HTERT RPE-1 (cell line): Measurements from ENCODE around the gene DSG4.
"Not testable (repeated sequence)": the region's sequence is repeated elsewhere in the genome, so short reads cannot be mapped to it uniquely, and the experiment has no call there.

Experiments
- in situ Hi-C: fragments of 300-500 bp; cut with MboI; formaldehyde crosslinking; loops from 4 replicates; pipeline ENCODE4 v1.14.3; 2020; ENCODE audit warnings: low sequenced_read_pairs

DSG4 gene

DNA sequence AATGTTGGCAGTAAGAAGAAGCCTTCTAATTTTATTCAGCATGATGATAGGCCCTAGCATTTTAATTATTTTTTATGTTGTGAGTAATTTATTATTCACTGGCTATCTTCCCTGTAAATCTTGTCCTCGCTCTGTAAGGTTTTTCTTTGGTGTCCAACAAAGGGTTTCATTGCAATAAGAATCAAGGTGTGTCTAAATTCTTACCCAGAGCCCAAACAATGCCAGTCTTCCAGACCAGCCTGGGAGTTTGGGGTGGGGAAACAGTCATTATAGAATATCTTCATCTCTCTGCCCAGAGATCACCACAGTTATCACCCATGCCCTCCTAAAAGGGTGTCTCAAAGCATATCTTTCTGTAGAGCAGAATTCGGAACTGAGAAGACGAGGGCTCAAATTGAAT lies at the start of gene DSG4:
TSS of gene DSG4 (plus strand) at position 301 of the 400 bp plus-strand sequence. CDS start 135 bp downstream, outside the sequence.
- in situ Hi-C loops, result no loop called here

- in situ Hi-C loops, result no loop called here
Observed at GRCh38 chr18:31329787-31330438, 46.7 kb upstream of the DSG4 start.

DNA sequence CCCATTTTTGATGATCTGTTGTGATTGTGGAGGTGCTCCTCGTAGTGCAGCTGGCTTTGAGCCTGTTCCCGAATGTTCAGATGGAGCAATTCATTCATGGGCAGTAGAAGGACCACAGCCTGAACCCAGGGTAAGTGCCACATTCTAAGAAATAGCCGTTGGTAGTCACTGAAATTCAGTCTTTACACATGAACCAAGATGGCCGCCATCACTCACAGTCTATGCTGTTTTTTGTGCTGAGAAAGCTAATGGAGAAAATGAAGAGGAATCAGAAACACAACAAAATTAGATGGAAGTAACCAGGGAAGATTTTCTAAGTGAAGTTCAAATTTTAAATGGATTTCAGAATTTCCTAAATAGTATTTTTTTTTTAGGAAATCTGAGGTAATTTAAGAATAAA lies 33.1 kb upstream of the DSG4 start:
- in situ Hi-C loops, result no loop called here

GRCh38 chr18:31353336-31353735 lies 23.2 kb upstream of the DSG4 start:
- in situ Hi-C loops, result not testable (repeated sequence)

DNA sequence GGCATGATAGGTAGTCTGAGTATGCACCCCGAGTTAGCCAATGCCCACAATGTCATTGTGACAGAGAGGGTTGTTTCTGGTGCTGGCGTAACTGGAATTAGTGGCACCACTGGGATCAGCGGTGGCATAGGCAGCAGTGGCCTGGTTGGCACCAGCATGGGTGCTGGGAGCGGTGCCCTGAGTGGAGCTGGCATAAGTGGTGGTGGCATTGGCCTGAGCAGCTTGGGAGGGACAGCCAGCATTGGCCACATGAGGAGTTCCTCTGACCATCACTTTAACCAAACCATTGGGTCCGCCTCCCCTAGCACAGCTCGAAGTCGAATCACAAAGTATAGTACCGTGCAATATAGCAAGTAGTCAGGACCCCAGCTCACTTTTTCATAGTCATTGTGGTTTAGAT lies 21.6 kb upstream of the DSG4 start:
- in situ Hi-C loops, result no loop called here

GRCh38 chr18:31356025-31356424 lies 20.6 kb upstream of the DSG4 start:
- in situ Hi-C loops, result no loop called here

DNA sequence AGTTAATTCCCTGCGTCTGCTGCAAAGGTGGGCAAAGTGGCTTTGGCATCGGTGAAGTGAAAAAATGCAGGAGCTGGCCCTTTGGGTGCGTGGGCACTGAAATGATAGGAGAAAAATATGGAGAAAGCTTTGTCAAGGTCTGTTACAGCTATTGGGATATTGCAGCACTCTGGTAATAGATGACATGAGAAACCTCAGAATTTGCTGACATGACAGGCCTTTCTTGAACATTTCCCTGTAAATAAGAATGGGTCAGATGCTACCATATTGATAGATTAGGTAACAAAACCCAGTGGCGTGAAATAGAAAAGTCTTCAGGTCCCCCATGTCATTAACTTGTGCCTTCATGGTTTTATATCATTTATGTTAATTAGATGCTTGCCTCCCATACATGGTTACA lies 12.4 kb upstream of the DSG4 start:
- in situ Hi-C loops, result no loop called here

DNA sequence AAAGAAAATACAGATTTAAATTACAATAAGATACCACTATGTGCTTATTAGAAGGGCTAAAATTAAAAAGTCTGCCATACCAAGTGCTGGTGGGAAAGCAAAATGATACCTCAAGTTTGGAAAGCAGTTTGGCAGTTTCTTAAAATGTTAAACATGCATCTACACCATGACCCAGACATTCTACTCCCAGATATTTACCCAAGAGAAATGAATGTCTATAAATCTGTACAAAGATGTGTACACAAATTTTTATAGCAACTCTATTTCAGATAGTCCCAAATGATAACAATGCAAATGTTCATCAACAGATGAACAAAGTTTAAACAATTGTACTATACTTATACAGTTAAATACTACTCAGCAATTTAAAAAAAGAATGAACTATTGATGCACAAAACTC lies 7.1 kb upstream of the DSG4 start:
- in situ Hi-C loops, result no loop called here

- in situ Hi-C loops, result no loop called here
Observed at GRCh38 chr18:31371989-31372388, 4.6 kb upstream of the DSG4 start.

DNA sequence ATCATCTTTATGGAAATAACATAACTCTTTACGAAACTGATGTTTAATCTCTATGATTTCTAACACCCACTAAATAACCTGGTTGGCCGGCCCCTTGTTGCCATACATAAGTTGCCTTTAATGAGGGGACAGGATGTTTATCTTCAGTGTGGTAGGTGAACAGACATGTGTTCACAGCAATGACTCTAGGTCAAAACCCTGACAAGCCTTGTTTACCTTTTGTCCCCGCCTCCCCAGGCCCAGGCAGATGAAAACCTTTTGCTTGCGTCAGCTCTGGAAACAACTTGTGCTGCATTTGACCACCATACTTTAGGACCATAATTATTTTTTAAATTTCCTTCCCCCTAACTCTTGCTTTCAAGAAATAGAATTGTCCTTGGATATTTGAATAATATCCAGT lies 2.9 kb upstream of the DSG4 start:
- in situ Hi-C loops, result no loop called here

DNA sequence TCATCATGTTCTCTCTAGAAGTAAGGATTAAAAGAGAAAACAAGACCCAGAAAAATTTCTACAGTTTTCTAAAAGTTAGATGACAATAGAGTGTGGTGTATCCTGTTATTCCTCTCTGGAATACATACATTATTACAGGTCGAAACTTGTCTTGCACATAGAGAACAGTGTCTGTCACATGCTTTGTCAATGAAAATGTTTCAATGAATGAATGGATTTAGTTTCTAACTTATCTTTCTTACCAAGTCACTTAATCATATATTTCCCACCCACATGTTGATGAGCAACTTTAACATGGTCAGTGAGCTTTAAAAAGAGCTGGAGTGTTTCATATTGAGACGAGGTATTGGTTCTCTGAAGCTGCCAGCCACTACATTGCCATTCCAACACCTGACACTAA lies 4.3 kb downstream of the DSG4 start:
- in situ Hi-C loops, result no loop called here

DNA sequence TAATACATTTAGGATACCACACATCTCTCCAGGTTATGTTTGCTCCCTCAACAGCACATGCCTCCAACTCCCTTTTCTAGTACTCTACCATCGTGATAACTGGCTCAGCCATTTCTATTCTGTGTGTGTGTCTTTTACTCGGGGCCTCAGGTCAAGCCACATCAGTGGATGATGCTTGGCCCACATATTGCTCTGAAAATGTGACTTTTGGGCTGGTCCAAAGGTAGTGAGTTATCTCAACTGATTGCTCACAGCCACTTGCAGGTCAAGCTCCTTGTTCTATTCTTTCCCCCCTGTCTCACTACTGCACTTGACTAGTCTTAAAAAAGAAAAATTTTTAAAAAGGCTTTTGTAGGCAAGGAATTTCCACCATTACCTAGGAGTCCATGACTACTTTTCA lies 5.5 kb downstream of the DSG4 start:
- in situ Hi-C loops, result no loop called here

DNA sequence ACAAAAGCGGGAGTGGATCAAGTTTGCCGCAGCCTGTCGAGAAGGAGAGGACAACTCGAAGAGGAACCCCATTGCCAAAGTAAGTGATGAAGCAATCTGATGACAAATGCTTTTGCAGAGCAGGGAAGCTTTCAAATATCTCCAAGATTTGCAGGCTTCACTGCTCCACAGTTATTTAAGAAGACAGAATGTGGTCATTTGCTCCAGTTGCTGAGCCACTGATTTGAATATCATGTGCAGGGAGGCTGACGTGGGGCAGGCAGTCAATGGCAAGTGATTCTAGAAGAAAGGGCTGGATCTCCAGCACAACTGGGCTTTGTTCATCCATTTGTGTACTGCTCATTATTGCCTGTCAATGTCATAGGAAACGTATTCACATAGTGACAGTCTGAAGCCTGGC lies 10.2 kb downstream of the DSG4 start:
- in situ Hi-C loops, result no loop called here

DNA sequence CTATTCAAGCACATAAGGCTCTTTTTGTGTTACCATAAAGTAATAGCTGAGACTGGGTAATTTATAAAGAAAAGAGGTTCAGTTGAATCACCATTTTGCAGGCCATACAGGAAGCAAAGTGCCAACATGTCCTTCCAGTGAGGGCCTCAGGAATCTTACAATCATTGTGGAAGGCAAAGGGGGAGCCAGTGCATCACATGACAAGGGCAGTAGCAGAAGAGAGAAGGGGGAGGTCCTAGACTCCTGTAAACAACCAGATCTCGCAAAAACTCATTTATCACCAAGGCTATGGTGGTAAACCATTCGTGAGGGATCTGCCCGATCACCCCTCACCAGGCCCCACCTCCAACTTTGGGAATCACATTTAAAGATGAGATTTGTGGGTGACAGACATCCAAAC lies 16.7 kb downstream of the DSG4 start:
- in situ Hi-C loops, result no loop called here

DNA sequence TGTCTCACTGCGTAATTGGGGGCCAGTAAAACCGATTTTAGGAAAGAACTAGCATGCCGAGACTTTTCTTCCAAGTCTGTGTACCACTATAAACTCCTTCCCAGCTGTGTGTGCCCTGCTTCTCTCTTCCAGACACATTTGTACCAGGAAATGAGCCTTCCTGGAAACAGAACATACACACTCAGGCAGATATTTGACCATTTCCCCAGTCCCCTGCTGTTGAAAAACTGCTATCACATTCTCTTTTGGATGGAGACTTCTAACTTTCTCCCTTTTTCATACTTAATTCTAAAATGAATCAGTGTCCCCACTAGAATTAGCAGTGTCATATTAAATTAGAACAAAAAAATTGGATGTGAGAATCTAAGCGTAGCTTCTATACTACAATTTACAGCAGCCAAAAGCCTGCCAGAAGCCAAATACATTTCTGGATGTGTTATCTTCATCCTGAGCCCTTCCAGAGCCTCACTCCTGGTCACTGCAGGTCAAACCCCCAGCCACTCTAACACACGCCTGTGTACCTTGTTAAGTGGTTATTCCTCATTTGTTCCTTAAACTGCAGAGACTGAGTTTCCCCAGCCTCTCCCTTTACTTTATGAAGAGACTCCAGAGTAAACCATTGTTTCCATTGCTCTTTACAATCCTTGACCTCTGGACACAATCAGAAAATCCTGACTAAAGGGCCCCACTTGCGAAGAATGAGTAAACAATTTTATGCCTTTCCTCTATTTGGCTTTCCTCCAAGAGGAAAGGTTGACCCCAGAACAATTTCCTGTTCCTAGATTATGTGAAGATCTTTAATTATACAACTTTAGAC lies 20.4 kb downstream of the DSG4 start:
- in situ Hi-C loops, result no loop called here

DNA sequence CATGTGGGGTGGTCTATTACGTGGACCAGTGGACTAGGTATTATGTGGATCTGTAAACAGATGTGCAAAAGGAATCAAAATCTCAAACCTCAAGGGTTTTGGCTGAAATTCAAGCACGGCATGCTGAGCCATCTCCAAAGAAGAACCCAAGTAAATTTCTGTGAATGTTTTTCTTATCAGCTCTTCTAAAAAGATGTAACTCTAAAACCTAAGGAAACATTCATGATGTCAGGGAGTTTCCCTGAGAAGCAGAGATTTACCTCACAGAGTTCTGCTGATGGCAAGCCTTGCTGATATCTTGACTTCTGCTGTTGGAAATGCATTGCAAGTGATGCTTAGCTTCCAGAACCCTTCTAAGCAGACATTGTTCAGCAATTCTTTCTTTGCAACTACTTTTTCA lies 21.6 kb downstream of the DSG4 start:
- in situ Hi-C loops, result no loop called here

- in situ Hi-C loops, result no loop called here
Observed at GRCh38 chr18:31399306-31400032, 22.9 kb downstream of the DSG4 start.

- in situ Hi-C loops, result no loop called here
Observed at GRCh38 chr18:31401156-31402025, 24.8 kb downstream of the DSG4 start.

GRCh38 chr18:31402026-31402373 lies 25.4 kb downstream of the DSG4 start:
- in situ Hi-C loops, result no loop called here

GRCh38 chr18:31403409-31403808 lies 26.8 kb downstream of the DSG4 start:
- in situ Hi-C loops, result no loop called here

DNA sequence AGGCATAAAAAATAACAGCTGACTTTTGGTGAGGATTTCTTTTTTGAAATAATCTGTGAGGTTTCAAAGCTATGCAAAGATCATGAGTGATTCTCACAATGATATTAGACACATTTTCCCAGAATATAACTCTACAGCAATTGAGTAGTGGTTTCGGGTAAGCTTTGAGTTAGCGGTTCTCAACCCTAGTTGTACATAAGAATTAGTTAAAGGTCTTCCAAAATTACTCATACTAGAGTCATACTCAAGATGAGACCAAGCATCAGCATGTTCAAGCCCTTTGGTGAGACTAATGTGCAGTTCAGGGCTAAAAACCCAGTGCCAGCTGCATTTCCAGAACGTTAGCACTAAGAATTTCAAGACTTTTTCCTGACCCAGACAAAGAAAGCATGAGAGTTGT lies 31.1 kb downstream of the DSG4 start:
- in situ Hi-C loops, result no loop called here
